ENCODE data around the gene ZNF483. TPM values are rescaled to one million over a fixed set of nuclear protein-coding genes. Genes with fewer than 3 reads are reported as not detected.
A peak's percentile ranks its signal among the peaks of the same experiment; 100 is the strongest.
"Not testable (repeated sequence)": the region's sequence is repeated elsewhere in the genome, so short reads cannot be mapped to it uniquely, and the experiment has no call there.

The ZNF483 gene
- total and polyA plus RNA-seq, 3 donors from 2014 or later = 10.5 to 28.6 (median 25.1) TPM

DNA sequence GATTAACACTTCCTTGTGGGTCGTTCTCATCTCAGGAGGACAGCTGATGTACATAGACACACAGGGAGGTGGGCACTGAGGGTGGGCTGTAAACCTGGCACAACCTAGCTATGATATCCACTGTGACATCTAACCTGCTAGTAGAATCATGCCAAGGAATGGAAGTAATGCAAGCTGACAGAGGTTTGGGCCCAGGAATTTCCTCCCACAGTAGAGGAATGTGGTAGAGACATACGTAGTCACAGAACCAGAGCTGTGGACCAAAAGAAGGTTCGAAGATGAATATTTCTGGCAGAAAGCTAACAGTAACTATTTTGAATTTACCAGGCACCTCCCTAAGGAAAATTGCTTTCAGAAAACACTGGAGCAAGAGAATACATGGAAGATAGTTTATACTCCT, 90.9 kb downstream of the ZNF483 start:
- 53 to 57% methylated on average over 3 of the region's 3 CpGs for WGBS, 2 donors
- Histone ChIP-seq H3K27ac (no peak overlapping the region), H3K4me3 (no peak overlapping the region), H3K36me3 (ENCODE audit: low read depth, missing control alignments) (no peaks in the 10 kb centered on the region), H3K9me3 (no peaks in the 10 kb centered on the region), H3K4me1 (no peaks in the 10 kb centered on the region), H3K27me3 (no peaks in the 10 kb centered on the region)
- TF ChIP-seq, protein P1, sequence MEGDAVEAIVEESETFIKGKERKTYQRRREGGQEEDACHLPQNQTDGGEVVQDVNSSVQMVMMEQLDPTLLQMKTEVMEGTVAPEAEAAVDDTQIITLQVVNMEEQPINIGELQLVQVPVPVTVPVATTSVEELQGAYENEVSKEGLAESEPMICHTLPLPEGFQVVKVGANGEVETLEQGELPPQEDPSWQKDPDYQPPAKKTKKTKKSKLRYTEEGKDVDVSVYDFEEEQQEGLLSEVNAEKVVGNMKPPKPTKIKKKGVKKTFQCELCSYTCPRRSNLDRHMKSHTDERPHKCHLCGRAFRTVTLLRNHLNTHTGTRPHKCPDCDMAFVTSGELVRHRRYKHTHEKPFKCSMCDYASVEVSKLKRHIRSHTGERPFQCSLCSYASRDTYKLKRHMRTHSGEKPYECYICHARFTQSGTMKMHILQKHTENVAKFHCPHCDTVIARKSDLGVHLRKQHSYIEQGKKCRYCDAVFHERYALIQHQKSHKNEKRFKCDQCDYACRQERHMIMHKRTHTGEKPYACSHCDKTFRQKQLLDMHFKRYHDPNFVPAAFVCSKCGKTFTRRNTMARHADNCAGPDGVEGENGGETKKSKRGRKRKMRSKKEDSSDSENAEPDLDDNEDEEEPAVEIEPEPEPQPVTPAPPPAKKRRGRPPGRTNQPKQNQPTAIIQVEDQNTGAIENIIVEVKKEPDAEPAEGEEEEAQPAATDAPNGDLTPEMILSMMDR (IDR thresholded peaks at IDR 0.05) = no peak
- no peak for TF ChIP-seq POLR2A (IDR thresholded peaks at IDR 0.05)
- intact Hi-C loops (cut with DNase I; ENCODE audit: low total_unique reads) = no loop called here
- DNase-seq = no peak

DNA sequence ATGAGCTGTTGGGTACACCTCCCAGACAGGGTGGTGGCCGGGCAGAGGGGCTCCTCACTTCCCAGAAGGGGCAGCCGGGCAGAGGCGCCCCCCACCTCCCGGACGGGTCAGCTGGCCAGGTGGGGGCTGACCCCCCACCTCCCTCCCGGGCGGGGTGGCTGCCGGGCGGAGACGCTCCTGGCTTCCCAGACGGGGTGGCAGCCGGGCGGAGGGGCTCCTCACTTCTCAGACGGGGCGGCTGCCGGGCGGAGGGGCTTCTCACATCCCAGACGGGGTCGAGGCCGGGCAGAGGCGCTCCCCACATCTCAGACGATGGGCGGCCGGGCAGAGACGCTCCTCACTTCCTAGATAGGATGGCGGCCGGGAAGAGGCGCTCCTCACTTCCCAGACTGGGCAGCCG, 92.4 kb downstream of the ZNF483 start:
- WGBS, 2 donors = 79% methylated on average over 18 of the region's 29 CpGs; no CpG with 5 or more reads in 1 of the 2 donors

DNA sequence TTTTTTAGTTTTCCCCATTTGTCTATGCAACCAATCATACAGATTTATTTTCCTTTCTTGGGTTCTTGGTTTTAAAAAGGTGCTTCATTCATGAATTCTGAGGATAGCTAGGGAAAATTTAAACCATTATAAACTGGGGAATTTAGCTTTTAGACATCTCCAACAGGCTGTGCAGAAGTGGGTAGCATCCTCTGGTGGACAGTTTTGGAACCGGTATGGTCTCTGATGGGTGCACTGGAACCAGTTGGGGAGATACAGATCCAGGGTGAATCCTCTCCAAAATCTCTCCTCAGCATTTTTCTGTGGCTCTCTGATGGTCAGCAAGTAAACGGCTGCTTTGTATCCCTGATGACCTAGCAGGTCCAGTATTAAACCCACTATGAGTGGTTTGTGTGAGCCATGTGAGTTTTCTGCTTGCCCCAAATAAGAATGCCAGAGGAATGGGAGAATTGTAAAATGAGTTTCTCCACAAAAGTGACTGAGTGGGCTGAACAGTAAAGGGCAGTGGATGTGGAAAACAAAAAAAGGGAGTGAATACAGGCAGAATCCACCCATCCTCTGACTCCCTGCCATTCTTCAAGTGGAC, 97.0 kb downstream of the ZNF483 start:
- TF ChIP-seq, protein P1 (IDR thresholded peaks at IDR 0.05) = peak; percentile 53 to 70 (median 63)
- no peak for TF ChIP-seq POLR2A (IDR thresholded peaks at IDR 0.05)
- H3K27ac ChIP-seq = no peak overlapping the region
- intact Hi-C loops (cut with DNase I; ENCODE audit: low total_unique reads) = no loop called here
- peak; percentile 56 for DNase-seq
- H3K4me1 ChIP-seq = no peaks in the 10 kb centered on the region
- H3K9me3 ChIP-seq = no peaks in the 10 kb centered on the region
- 41 to 47% methylated on average over 2 of the region's 2 CpGs for WGBS, 2 donors
- H3K4me3 ChIP-seq = no peak overlapping the region
- H3K27me3 ChIP-seq = no peaks in the 10 kb centered on the region
- no peaks in the 10 kb centered on the region for H3K36me3 ChIP-seq (ENCODE audit: low read depth, missing control alignments)

More for the DNA sequence above, 92.4 kb downstream of the ZNF483 start:
- H3K27me3 ChIP-seq; DNase-seq; H3K4me1 ChIP-seq; H3K36me3 ChIP-seq (ENCODE audit: low read depth, missing control alignments); H3K9me3 ChIP-seq; intact Hi-C loops (cut with DNase I; ENCODE audit: low total_unique reads); H3K27ac ChIP-seq; H3K4me3 ChIP-seq: not testable (repeated sequence)

DNA sequence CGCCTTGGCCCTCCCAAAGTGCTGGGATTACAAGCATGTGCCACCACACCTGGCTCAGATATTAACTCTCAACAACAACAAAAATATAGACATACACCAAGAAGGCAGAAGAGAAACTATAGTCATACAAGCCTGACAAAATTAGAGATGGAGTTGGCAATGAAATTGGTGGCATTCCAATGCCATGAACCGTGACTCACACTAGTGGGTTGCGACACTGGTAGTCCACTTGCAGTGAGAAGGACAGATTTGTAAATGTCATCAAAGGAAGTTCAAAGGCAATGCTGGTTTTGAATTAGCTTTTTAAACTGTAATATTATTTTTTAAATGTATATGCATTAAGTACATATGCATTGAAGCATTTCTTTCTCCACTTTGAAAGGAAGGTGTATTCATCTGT, 97.6 kb downstream of the ZNF483 start:
- intact Hi-C loops (cut with DNase I; ENCODE audit: low total_unique reads) = no loop called here
- no peaks in the 10 kb centered on the region for H3K4me1 ChIP-seq
- H3K27ac ChIP-seq = no peak overlapping the region
- H3K36me3 ChIP-seq (ENCODE audit: low read depth, missing control alignments) = no peaks in the 10 kb centered on the region
- H3K27me3 ChIP-seq = no peaks in the 10 kb centered on the region
- WGBS, 2 donors = 78 to 79% methylated on average over 3 of the region's 3 CpGs
- no peak for TF ChIP-seq POLR2A (IDR thresholded peaks at IDR 0.05)
- TF ChIP-seq, protein P1 (IDR thresholded peaks at IDR 0.05) = no peak
- no peak for DNase-seq
- no peak overlapping the region for H3K4me3 ChIP-seq
- no peaks in the 10 kb centered on the region for H3K9me3 ChIP-seq

Other genes starting within 250 kb of the ZNF483 start
- 1 to 10 TPM in 1 of 2 donors, under 1 TPM in 1; 0.47 to 1.1 TPM for gene OR2K2, start 195.0 kb upstream of the ZNF483 start, total RNA-seq
- 0.33 TPM for gene OR2K2, start 195.0 kb upstream of the ZNF483 start, polyA plus RNA-seq (ENCODE audit: insufficient read depth, low read depth, low replicate concordance)
- gene ECPAS, start 40.8 kb upstream of the ZNF483 start, total RNA-seq = 100 to 1,000 TPM in 1 of 2 donors, 10 to 100 TPM in 1; 90.0 to 122 TPM
- gene ECPAS, start 40.8 kb upstream of the ZNF483 start, polyA plus RNA-seq (ENCODE audit: insufficient read depth, low read depth, low replicate concordance) = 74.1 TPM
- gene PTGR1, start 74.5 kb downstream of the ZNF483 start, total RNA-seq = 10 to 100 TPM; 20.9 TPM
- 26.6 TPM for gene PTGR1, start 74.5 kb downstream of the ZNF483 start, polyA plus RNA-seq (ENCODE audit: insufficient read depth, low read depth, low replicate concordance)
- gene DNAJC25, start 106.2 kb downstream of the ZNF483 start, total RNA-seq = 10 to 100 TPM; 15.7 to 15.9 TPM
- gene DNAJC25, start 106.2 kb downstream of the ZNF483 start, polyA plus RNA-seq (ENCODE audit: insufficient read depth, low read depth, low replicate concordance) = 10.0 TPM
- gene GNG10, start 136.4 kb downstream of the ZNF483 start, total RNA-seq = 10 to 100 TPM; 37.1 to 38.3 TPM
- gene GNG10, start 136.4 kb downstream of the ZNF483 start, polyA plus RNA-seq (ENCODE audit: insufficient read depth, low read depth, low replicate concordance) = 35.9 TPM

Measured in testis (tissue), 3 donors.